Measurements from ENCODE around the gene MFGE8.

- TF ChIP-seq, protein P1, sequence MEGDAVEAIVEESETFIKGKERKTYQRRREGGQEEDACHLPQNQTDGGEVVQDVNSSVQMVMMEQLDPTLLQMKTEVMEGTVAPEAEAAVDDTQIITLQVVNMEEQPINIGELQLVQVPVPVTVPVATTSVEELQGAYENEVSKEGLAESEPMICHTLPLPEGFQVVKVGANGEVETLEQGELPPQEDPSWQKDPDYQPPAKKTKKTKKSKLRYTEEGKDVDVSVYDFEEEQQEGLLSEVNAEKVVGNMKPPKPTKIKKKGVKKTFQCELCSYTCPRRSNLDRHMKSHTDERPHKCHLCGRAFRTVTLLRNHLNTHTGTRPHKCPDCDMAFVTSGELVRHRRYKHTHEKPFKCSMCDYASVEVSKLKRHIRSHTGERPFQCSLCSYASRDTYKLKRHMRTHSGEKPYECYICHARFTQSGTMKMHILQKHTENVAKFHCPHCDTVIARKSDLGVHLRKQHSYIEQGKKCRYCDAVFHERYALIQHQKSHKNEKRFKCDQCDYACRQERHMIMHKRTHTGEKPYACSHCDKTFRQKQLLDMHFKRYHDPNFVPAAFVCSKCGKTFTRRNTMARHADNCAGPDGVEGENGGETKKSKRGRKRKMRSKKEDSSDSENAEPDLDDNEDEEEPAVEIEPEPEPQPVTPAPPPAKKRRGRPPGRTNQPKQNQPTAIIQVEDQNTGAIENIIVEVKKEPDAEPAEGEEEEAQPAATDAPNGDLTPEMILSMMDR (IDR thresholded peaks at IDR 0.05): no peak
- TF ChIP-seq POLR2A (IDR thresholded peaks at IDR 0.05): no peak
Measured at GRCh38 chr15:88865498-88866099, 47.6 kb downstream of the MFGE8 start.

All from right lobe of liver (tissue), 4 donors.